ENCODE measurements around the gene ICE2. TPM values are rescaled to one million over a fixed set of nuclear protein-coding genes. Genes with fewer than 3 reads are reported as not detected.

The ICE2 gene
- total RNA-seq, 1 donor from 2014 or later = 21.9 TPM

DNA sequence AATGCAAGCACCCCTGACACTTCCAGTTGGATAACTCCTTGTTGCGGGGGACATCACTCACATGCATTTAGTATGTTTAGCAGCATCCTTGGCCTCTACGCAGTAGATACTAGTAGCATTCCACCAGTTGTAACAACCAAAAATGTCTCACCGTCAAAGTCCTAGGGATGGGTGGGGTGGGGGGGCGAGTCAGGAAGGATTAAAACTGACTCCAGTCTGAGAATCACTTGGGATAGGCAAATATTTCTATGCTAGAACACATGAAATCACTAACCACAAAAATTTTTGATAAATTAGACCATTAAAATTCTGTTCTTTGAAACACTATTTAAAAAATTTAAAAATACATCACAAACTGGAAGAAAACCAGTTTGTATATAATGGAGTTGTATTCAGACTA lies 18.0 kb downstream of the ICE2 start:
- intact Hi-C loops (cut with DNase I) = no loop called here
- ATAC-seq (no peak), DNase-seq (ENCODE audit: missing footprints) (no peak)

DNA sequence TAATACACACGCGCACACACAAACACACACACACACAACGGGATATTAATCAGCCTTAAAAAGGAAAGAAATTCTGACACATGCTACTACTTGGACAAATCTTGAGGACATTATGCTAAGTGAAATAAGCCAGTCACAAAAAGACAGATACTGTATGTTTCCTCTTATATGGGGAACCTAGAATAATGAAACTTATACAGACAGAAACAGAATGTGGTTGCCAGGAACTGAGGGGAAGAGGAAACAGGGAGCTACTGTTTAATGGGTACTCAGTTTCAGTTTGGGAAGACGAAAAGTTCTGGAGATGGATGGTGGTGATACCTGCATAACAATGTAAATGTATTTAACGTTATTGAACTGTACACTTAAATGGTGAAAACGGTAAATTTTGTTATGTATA lies 20.2 kb downstream of the ICE2 start:
- ATAC-seq (no peak), DNase-seq (ENCODE audit: missing footprints) (no peak)
- intact Hi-C loops (cut with DNase I) = no loop called here

DNA sequence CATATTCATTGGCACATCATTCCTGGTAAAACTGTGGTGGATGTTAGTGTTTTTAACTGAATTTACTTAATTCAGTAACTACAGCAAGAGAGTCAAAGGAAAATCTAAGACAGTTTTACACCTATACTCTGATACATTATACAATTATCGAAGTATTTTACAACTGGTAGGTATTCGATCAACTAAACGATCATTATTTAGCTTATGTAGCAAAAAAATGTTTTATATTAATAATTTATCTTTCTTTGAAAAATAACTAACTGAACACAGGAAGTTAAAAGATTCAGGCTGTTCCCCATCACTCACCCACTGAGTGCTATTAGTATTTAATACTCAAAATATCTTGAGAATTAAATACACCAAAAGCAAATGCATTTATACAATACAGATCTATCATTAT lies 21.0 kb downstream of the ICE2 start:
- ATAC-seq (no peak), DNase-seq (ENCODE audit: missing footprints) (no peak)
- intact Hi-C loops (cut with DNase I) = no loop called here

DNA sequence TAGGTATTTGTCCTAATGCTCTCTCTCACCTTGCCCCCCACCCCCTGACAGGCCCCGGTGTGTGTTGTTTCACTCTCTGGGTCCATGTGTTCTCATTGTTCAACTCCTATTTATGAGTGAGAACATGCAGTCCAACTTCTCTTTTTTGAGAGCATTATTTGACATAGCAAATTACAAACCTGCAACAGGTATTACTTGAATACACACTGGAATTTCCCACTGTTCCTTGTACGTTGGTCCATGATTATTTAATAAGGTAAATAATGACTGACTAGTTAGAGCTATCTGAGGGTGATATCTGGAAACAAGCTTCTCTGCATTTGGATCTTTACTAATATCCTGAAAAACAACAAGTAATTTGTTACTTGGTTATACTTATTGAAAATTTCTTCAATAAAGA lies 24.1 kb downstream of the ICE2 start:
- intact Hi-C loops (cut with DNase I) = no loop called here
- DNase-seq (ENCODE audit: missing footprints) = no peak
- no peak for ATAC-seq

DNA sequence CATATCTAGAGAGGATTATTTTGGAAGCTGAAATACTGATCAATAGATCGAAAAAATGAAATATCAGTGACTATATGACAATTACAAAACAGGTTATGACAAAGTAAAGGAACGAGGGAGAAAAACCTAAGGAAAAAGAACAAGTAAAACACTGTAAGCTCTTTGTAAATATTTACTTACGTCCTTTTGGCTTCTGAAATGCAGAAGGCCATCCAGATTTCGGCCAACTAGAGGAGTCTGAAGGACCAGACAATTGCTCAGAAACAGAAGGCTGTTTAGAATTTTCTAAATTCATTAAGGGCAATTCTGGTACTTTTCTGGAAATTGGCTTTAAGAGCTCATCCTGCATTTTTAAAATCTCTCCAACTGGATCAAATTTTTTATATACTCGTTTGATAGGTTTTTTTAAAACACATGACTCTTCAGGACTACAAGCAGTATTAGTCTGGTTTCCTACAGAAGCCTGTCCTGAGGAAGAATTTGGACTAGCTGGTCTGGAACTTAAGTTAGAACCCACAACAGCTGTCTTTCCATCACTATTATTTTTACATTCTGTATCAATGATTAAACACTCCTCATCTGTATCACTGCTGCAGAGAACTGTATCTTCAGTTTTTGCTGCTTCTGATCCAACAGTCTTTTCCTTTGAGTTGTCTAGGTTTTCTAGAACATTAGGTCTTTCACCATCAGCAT lies 30.1 kb downstream of the ICE2 start:
- intact Hi-C loops (cut with DNase I) = no loop called here
- ATAC-seq (no peak), DNase-seq (ENCODE audit: missing footprints) (no peak)

DNA sequence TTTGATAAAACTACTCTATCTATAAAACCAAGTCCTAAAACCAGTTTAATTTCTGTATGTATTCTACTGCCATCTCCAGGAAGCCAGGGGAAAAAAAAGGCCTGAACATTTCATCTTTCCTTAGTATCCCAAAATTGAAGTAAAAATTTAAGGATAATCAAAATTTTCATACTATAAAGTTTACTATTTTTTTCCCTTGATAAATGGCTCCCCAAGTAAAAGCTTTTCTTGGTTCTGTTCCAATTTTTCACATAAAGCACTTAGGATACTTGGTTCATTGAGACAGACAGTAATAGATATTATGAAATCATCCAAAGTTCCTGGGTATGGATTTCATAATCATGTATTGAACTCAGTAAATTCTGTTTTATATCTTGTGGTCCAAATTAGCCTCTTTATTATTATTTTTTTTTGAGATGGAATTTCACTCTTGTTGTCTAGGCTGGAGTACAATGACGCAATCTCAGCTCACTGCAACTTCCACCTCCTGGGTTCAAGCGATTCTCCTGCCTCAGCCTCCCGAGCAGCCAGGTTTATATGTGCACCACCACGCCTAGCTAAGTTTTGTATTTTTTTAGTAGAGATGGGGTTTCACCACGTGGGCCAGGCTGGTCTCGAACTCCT lies 34.5 kb downstream of the ICE2 start:
- intact Hi-C loops (cut with DNase I) = loop anchor here (1.0 kb wide), 1 partner anchor 85 kb away; no protein-coding TSS in a partner anchor
- DNase-seq (ENCODE audit: missing footprints) (no peak), ATAC-seq (no peak)

DNA sequence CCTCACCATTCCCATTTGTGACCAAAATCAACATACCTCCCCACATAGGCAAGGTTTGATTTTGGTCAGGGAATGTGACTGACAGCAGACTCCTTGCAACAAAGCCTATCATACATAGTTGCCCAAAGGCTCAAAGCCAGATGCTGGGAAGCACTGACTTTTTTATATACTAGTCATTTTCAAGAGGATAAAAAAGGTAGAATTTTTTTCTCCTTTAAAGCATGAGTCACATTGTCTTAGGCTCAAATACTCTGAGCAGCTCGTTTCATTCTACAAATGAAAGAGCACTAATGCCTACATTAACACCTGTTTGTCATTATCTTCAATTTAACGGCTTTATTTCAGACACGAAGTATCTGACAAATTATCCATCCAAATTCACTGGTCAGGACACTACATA lies 36.2 kb downstream of the ICE2 start:
- DNase-seq (ENCODE audit: missing footprints) = no peak
- no peak for ATAC-seq
- intact Hi-C loops (cut with DNase I) = no loop called here

DNA sequence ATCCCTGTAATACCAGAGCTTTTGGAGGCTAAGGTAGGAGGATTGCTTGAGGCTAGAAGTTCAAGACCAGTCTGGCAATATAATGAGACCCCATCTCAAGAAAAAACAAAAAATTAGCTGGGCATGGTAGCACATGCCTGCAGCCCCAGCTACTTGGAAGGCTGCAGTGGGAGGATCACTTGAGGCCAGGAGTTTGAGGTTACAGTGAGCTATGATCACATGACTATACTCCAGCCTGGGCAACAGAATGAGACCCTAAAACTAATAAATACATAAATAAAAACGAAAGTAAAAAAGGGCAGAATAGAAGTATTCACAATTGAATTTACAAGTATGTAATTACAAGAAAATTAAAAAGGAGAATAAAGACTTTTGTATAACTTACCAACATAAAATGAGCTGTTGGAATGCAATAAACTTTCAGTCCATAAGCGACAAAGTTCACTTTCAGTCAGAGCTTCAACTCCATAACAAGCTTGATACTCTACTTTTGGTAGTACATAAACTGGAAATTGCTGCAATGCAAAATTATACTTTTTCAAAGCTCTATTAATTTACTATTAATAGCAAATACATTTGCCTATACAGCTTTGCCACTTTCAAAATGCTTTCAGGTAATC lies 36.8 kb downstream of the ICE2 start:
- intact Hi-C loops (cut with DNase I) = no loop called here
- ATAC-seq (no peak), DNase-seq (ENCODE audit: missing footprints) (no peak)

DNA sequence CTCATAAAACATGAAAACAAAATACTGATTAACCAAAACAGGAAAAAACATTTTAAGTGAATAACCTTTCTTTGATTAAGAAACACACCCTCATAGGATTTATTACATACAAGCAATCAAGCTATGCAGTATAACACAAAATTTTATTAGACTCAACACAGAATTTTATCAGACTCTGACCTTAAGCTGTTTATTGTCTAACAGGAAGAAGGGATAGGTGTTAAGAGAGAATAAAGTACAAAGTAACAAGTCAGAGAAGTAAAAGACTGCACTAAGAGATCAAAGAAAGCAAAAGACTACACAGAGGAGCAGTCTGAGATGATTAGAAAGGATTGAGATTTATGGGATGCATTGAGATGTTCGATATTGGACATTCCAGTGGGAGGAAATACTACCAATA lies 37.6 kb downstream of the ICE2 start:
- DNase-seq (ENCODE audit: missing footprints) (no peak), ATAC-seq (no peak)
- intact Hi-C loops (cut with DNase I) = no loop called here

DNA sequence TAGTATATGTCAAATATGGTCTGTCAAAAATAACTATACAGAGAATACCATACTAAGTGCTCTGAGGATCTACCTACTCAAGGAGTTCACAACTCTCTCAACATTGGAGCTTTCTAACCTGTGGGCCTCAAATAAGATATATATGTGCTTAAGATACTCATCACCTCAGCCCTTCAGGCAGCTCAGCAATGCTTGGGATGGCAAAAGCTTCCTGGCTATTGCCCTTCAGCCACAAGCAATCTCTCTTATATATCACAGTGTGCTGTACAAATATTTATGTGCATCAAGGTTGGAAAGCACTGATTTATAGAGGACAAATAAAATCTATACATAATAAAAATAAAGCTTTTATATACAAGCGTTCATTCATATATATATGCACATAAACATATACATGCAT lies 40.3 kb downstream of the ICE2 start:
- DNase-seq (ENCODE audit: missing footprints) = no peak
- intact Hi-C loops (cut with DNase I) = no loop called here
- ATAC-seq = no peak

DNA sequence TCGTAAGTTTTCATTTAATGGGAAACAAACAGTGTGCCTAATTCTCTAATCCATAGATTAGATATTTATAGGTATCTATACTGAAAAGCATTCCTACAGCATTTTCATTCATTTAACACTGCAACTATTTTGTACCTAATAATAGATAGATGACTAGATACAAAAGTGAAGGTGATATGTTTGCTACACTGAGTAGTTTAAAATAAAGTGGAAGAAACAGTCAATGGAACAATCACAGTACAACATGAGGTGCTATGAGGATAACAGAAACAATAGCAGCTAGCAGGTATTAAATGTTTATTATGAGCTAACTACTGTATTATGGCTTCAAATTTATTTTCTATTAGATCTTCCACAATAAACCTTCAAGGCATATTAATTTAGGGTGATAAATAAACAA lies 50.0 kb downstream of the ICE2 start:
- DNase-seq (ENCODE audit: missing footprints) (no peak), ATAC-seq (no peak)
- intact Hi-C loops (cut with DNase I) = no loop called here

DNA sequence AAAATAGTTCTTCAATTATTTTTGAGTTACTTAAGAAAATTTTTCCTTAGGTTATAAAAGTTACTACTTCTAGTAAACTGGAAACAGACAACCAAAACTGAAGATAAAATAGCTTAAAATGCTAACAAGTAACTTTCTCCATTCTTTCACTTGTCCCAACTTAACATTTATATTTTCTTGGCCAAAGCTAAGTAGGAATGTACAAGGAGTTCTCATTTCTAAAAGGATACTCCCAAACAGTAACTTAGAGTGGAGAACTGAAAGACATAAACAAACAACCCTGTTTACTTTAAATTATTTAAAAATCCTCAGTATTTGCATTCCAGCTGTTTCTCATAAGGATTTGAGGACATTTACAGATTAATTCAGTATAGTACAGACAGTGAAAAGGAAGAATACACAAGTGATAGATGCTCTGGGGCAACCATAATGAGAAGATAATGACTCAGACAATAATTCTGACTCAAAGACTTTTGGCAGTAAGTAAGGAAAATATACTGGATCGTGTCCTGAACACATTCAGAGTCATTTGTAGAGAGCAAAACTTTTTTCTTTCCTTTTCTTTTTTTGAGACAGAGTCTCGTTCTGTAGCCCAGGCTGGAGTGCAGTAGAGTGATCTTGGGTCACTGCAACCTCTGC lies 52.0 kb downstream of the ICE2 start:
- intact Hi-C loops (cut with DNase I) = no loop called here
- DNase-seq (ENCODE audit: missing footprints) (no peak), ATAC-seq (peak; percentile 46)

DNA sequence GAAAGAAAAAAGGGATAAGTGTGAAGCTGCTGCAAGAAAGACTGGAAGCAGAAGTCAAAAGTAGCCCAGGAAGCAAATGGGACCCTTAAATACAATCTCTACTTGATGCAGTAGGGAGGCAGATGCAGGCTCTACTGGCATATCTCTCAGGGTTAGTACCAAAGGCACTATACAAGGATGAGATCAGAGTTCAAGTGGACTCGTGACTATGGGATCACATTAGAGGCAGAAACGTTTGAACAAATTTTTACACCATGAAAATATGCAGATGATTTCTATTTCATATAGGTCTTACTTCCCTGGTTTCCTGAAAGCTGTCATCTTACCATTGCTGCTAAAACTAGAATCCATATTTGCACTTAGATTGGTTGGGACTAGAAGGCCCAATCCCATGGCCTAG lies 53.5 kb downstream of the ICE2 start:
- no peak for DNase-seq (ENCODE audit: missing footprints)
- intact Hi-C loops (cut with DNase I) = no loop called here
- no peak for ATAC-seq

DNA sequence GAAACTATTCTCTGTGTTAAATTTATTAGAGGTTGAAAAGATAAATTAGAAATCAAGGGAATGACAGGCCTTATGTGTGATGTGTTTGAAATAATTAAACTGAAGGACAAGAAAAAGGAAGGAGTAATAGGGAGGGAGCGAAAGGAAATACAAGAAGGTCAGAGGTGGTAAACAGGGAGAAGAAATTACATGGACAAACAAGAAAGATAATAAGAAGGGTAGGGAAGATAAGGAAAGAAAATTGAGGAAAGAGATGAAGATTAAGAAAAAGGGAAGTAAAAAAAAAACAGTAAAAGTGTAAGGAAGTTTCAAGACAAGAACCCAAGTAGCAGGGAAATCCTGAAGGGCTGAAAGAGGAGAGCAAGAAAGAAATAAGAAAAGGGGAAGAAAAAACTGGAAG lies 54.9 kb downstream of the ICE2 start:
- ATAC-seq (no peak), DNase-seq (ENCODE audit: missing footprints) (no peak)
- intact Hi-C loops (cut with DNase I) = no loop called here

DNA sequence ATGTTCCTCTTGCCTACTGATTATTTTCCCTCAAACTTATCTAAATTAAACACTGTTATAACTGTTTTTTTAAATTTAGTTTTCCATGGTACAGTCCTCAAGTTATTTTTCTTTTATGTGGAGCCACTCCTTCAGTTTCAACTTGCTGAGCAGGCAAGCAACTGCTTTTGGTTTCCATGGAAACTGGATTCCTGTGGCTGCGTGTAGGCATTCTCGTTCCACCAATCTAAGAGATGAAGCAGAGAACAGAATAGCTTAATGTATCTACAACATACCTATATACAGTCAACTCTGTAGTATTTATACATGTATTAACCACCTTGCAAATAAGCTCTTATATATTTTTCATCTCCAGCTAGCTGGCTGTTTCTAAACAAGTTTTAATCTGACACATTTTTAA lies 55.4 kb downstream of the ICE2 start:
- DNase-seq (ENCODE audit: missing footprints) (no peak), ATAC-seq (no peak)
- intact Hi-C loops (cut with DNase I) = no loop called here

DNA sequence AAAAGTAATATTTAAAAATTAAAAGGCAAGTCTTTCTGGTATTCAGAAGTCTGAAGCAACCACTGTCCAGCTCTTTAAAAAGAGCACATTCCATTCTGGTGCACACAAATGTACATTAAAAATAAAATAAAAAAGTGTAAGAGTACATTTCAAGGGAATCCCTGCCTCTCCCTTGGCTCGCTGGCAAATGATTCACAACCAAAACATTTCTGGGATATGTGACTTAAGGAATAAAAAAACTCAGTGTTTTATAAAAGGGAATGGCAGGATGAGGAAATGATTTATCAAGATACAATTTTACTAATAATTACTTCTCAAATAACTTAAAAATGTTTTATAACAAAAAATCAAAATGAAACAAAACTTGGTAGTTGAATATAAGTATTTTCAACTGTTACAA lies 57.4 kb downstream of the ICE2 start:
- intact Hi-C loops (cut with DNase I) = loop anchor here (2.0 kb wide), 1 partner anchor 23 kb away; no protein-coding TSS in a partner anchor

DNA sequence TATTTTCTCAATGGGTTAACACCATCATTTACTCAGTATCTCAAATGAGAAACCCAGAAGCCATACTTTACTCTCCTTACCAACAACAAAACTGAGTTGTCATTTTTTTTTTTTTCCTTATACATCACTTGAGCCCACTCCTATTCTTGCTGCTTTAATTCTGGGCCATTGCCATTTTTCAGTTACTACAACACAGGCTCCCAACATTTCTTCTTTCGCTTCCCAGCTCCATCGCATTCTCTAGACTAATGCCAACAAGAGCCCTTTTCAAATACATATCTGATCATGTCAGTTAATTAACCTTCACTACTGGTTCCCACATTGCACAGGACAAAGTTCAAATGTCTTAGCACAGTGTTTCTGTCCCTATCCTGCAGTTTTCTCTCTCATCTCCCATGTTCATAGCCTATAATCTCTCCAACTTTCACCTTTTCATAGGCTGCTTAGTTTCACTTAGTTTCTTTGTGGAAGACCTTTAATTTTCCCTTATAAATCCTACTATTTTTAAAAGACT lies 58.7 kb downstream of the ICE2 start:
- ATAC-seq (no peak), DNase-seq (ENCODE audit: missing footprints) (no peak)
- intact Hi-C loops (cut with DNase I) = loop anchor here (2.0 kb wide), 1 partner anchor 21 kb away; no protein-coding TSS in a partner anchor

More for the DNA sequence above, 57.4 kb downstream of the ICE2 start:
- DNase-seq (ENCODE audit: missing footprints) (no peak), ATAC-seq (no peak)

DNA sequence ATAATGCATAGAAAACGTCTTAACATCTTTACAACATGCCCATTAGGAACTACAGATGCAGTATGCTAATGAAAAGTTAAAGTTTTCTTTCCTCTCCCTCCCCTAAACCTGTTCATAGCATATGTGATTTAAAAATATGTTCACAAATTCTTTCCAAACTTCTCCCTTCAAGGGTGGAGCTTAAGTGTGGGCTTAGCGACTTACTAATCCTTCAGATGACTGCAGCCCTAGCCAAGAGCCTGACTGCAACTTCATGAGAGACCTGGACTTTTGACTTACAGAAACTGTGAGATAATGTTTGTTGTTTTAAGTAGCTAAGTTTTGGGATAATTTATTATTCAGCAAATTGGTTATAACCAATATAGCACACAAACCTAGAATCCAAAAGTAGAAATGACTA lies 59.2 kb downstream of the ICE2 start:
- intact Hi-C loops (cut with DNase I) = loop anchor here (2.0 kb wide), 1 partner anchor 21 kb away; no protein-coding TSS in a partner anchor
- no peak for ATAC-seq

DNA sequence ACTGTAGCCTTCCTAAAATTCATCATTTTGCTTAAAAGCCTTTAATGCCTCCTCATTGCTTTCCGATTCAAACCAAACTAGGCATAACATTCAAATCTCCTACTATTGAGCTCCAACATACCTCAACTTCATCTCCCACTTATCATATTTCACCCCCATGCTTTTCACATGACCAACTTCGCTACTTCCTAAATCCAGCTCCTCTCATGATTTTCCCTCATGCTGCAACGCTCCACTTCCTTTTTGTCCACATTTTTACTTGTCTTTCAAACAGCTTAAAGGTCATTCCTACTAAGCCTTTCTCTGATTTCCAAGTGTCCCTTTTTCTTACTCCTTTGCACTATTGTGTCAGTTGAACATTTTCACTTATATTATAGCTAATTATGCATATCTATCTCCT lies 60.8 kb downstream of the ICE2 start:
- no peak for DNase-seq (ENCODE audit: missing footprints)
- intact Hi-C loops (cut with DNase I) = no loop called here
- ATAC-seq = no peak

More for the DNA sequence above, 59.2 kb downstream of the ICE2 start:
- no peak for DNase-seq (ENCODE audit: missing footprints)

DNA sequence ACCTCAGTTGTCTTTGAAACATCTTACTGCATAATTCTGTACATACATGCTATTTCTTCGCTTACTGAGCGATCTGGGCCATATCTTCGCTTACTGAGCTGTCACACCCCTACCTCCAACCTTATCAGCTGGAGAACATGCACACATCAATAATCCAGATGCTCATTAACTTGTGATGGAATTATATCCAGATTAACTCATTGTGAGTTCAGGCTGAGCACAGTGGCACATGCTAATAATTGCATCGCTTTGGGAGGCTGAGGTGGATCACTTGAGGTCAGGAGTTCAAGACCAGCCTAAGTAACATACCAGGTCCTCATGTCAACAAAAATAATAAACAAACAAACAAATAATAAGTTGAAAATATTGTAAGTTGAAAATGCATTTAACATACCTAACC lies 61.8 kb downstream of the ICE2 start:
- ATAC-seq (no peak), DNase-seq (ENCODE audit: missing footprints) (no peak)
- intact Hi-C loops (cut with DNase I) = no loop called here
